Measurements from ENCODE around the gene MYOD1. TPM values are rescaled to one million over a fixed set of nuclear protein-coding genes. Genes with fewer than 3 reads are reported as not detected.

MYOD1 gene
- polyA plus RNA-seq, 1 donor = 0.10 TPM

DNA sequence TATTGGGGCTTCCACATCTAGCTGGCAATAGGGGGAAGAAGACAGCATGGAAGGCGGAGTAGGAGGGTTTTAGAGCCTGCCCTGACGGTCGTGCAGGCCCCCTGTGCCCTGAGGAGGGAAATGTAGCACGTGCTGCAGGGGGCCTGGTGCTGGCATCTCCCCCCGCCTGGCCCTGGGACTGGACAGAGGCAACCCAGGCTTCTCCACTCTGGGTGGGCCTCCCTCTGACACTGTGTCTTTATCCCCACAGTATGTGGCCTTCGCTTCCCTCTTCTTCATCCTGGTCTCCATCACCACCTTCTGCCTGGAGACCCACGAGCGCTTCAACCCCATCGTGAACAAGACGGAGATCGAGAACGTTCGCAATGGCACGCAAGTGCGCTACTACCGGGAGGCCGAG, 52.0 kb downstream of the MYOD1 start:
- Histone ChIP-seq H3K4me3 (ENCODE audit: low read length) (no peak overlapping the region), H3K36me3 (ENCODE audit: control insufficient read depth, insufficient read depth, low read length) (no peaks in the 10 kb centered on the region), H3K27ac (ENCODE audit: low read length) (no peak overlapping the region), H3K9me3 (ENCODE audit: control insufficient read depth, low read depth, low read length) (no peaks in the 10 kb centered on the region), H3K4me1 (ENCODE audit: control insufficient read depth, insufficient read depth, low read length) (peaks cover 17% of the 10 kb centered on the region), H3K27me3 (ENCODE audit: control insufficient read depth, insufficient read depth, low read length) (no peaks in the 10 kb centered on the region)
- no peak for DNase-seq
- 100% methylated on average over 1 of the region's 17 CpGs for WGBS (ENCODE audit: insufficient coverage, low lambda C conversion rate)

Other genes starting within 250 kb of the MYOD1 start
- gene ABCC8, start 242.7 kb upstream of the MYOD1 start, polyA plus RNA-seq = 23.5 TPM
- gene USH1C, start 175.2 kb upstream of the MYOD1 start, polyA plus RNA-seq = 269 TPM
- 0.10 TPM for gene OTOG, start 172.3 kb upstream of the MYOD1 start, polyA plus RNA-seq
- gene KCNC1, start 15.2 kb downstream of the MYOD1 start, polyA plus RNA-seq = 2.4 TPM

Data from large intestine (tissue), 3 donors.